Adrenal gland (tissue), 12 donors: ENCODE results near the gene RBM10. TPM values are rescaled to one million over a fixed set of nuclear protein-coding genes. Genes with fewer than 3 reads are reported as not detected.

Experiments
- DNase-seq, 7 donors: peaks; one replicate each; pipeline ENCODE4 v3.0.0-alpha.2; 2019 to 2020
- H3K27ac ChIP-seq, 5 donors: fragments of 200-600 bp; sonication (generic) in 4 of 5; 1 replicate in 3 of 5; 2 replicates in 2 of 5; pipeline versions ENCODE4 v1.5.1 to v1.8.0; 2016 to 2020; ENCODE audit warnings: mild to moderate bottlenecking in 1 of 5
- H3K27me3 ChIP-seq: fragments of 200-600 bp; 2 replicates; pipeline ENCODE4 v1.8.0; 2021
- H3K36me3 ChIP-seq, 2 donors: fragments of 200-600 bp; replicated peaks in 1 of 2; 1 replicate in 1 of 2; 2 replicates in 1 of 2; pipeline versions ENCODE4 v1.5.1 to v1.8.0; 2018 to 2022
- H3K4me1 ChIP-seq, 2 donors: fragments of 200-600 bp; replicated peaks in 1 of 2; 1 replicate in 1 of 2; 2 replicates in 1 of 2; pipeline versions ENCODE4 v1.5.1 to v1.8.0; 2018 to 2021
- H3K4me3 ChIP-seq, 4 donors: fragments of 200-600 bp; sonication (generic) in 3 of 4; one replicate each; pipeline ENCODE4 v1.5.1; 2016 to 2018
- H3K9me3 ChIP-seq, 3 donors: fragments of 200-600 bp; sonication (generic) in 1 of 3; replicated peaks in 1 of 3; 1 replicate in 2 of 3; 2 replicates in 1 of 3; pipeline versions ENCODE4 v1.5.1 to v1.8.0; 2016 to 2021
- CTCF ChIP-seq, 6 experiments: fragments of 450-650 bp in 4 of 6; fragments of 200-600 bp in 2 of 6; sonication (generic) in 1 of 6; IDR thresholded peaks; 1 replicate in 5 of 6; 2 replicates in 1 of 6; pipeline versions ENCODE4 v1.5.1 to v1.8.0; 2016 to 2021; ENCODE audit warnings: antibody characterized with exemption in 6 of 6, mild to moderate bottlenecking in 2 of 6, moderate library complexity in 1 of 6
- POLR2A ChIP-seq, 2 donors: fragments of 450-650 bp; IDR thresholded peaks; one replicate each; pipeline ENCODE4 v1.6.1; 2017; ENCODE audit warnings: antibody characterized with exemption in 2 of 2, mild to moderate bottlenecking in 2 of 2, moderate library complexity in 1 of 2
- WGBS, 4 donors: extraction: QIAGEN DNeasy Blood & Tissue Kit in 2 of 4; methylation state at CpG; one replicate each; pipeline versions ENCODE4 v1.1.5 to v1.1.7; 2013 to 2017; 5-methylcytosine and 5-hydroxymethylcytosine counted together
- intact Hi-C, 2 donors: fragments of 100-400 bp; cut with DNase I; formaldehyde crosslinking; loops; one replicate each; pipeline versions ENCODE4 v1.14.1 to v1.15.0; 2022 to 2023
- polyA plus RNA-seq, 3 donors: library from polyadenylated mRNA; stranded (reverse); fragments of 200-250 nt in 2 of 3; fragments of 350-450 nt in 1 of 3; fragmentation: Illumina TruSeq in 1 of 3; extraction: RNeasy Lipid Tissue Mini Kit (QIAGEN cat#74804) in 1 of 3; gene quantifications; one replicate each; pipeline ENCODE4 v1.2.3, GENCODE V29; 2013 to 2014
- total RNA-seq, 9 donors: library from RNA; depleted of rRNA in 4 of 9; stranded (reverse); fragments of >200 nt in 4 of 9; fragments of 120-200 nt in 1 of 9; fragmentation: NEBNext Ultra II Directional in 1 of 9; extraction: Animal tissue kit (Norgen Biotek cat#: 25700) in 1 of 9; gene quantifications; one replicate each; pipeline versions ENCODE4 v1.1.0 to v1.2.4, GENCODE V29; 2013 to 2023
- donor health status: healthy with polysubstance abuse.
- donor health status: Bipolar disorder and iron deficiency.
- donor health status: DM: yes; HTN: yes; CAD: no.
- donor health status: DM: no; HTN: no; CAD: no.
- donor health status: DM: no; HTN: no; CAD: no.
- donor health status: DM: yes; HTN: yes; CAD: no.

Gene RBM10
- total and polyA plus RNA-seq, 12 donors: 27.7 to 75.9 (median 37.5) TPM

DNA sequence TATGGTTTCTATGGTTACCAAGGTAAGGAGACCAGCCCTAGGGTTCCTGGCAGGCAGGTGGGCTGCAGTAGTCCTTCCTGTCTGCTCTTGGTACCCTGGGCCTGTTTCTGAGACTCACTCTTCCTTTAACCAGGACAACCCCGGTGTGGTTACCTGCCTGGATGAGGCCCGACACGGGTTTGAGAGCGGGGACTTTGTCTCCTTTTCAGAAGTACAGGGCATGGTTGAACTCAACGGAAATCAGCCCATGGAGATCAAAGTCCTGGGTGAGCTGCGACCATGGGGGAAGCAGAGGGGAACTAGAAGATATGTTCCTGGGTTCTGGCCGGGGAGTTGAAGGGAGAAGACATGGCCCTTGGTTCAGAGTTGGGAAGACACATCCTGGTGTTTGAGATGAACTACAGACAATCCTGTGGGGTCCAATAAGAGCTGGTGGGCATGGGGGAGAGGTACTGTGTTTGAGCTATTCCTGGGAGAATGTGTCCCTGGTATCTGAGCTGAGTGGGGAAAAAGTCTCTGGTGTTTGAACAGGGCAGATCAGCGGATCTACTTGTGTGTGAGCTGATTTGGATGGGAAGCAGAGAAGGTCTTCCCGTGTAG lies 56.4 kb downstream of the RBM10 start:
- DNase-seq: no peak
- Histone ChIP-seq H3K9me3 (no peaks in the 10 kb centered on the region), H3K4me1 (peaks cover 18 to 25% of the 10 kb centered on the region in 2 donors), H3K27me3 (no peaks in the 10 kb centered on the region), H3K27ac (no peak overlapping the region), H3K36me3 (peaks cover 0 to 81% of the 10 kb centered on the region in 2 donors), H3K4me3 (no peak overlapping the region)
- WGBS, 4 donors: 76 to 100% (median 89%) methylated on average over 1 to 9 of the region's 9 CpGs
- TF ChIP-seq POLR2A (IDR thresholded peaks at IDR 0.05): no peak
- TF ChIP-seq CTCF (IDR thresholded peaks at IDR 0.05): no peak
- intact Hi-C loops: no loop called here

DNA sequence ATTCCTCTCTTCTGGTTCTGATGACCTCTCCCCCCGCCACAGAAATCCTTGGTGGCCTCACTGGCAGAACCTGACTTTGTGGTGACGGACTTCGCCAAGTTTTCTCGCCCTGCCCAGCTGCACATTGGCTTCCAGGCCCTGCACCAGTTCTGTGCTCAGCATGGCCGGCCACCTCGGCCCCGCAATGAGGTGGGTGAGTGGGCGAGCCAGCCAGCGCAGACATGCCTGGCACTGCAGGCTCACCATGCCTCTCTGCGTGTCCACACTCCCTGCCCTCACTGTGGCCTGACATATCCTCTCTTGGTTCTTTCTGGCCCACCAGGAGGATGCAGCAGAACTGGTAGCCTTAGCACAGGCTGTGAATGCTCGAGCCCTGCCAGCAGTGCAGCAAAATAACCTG lies 57.3 kb downstream of the RBM10 start:
- Histone ChIP-seq H3K27me3 (no peaks in the 10 kb centered on the region), H3K4me1 (peaks cover 9 to 16% of the 10 kb centered on the region in 2 donors), H3K36me3 (peaks cover 0 to 89% of the 10 kb centered on the region in 2 donors), H3K4me3 (no peak overlapping the region), H3K27ac (no peak overlapping the region), H3K9me3 (no peaks in the 10 kb centered on the region)
- 85 to 96% (median 93%) methylated on average over 2 to 11 of the region's 11 CpGs for WGBS, 4 donors
- TF ChIP-seq POLR2A (IDR thresholded peaks at IDR 0.05) (no peak), CTCF (IDR thresholded peaks at IDR 0.05) (no peak)
- DNase-seq: no peak
- intact Hi-C loops: no loop called here

DNA sequence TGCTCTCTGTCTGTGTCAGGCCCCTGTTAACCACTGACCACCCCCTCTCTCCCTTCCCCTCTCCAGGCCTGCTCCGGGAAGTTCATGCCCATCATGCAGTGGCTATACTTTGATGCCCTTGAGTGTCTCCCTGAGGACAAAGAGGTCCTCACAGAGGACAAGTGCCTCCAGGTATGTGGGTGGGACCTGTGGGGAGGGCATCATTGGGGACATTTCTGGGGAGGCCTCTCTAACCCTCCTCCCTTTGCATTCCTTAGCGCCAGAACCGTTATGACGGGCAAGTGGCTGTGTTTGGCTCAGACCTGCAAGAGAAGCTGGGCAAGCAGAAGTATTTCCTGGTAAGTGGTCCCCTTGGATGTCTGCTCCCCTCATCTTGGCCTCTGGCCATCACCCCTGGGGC lies 57.9 kb downstream of the RBM10 start:
- Histone ChIP-seq H3K4me3 (no peak overlapping the region), H3K36me3 (peaks cover 0 to 95% of the 10 kb centered on the region in 2 donors), H3K27me3 (no peaks in the 10 kb centered on the region), H3K4me1 (peaks cover 4 to 12% of the 10 kb centered on the region in 2 donors), H3K9me3 (no peaks in the 10 kb centered on the region), H3K27ac (no peak overlapping the region)
- DNase-seq: no peak
- no peak for TF ChIP-seq CTCF (IDR thresholded peaks at IDR 0.05)
- intact Hi-C loops: no loop called here
- 74 to 88% (median 81%) methylated on average over 3 to 4 of the region's 4 CpGs for WGBS, 4 donors

GRCh38 chrX:47204970-47205369 lies 59.9 kb downstream of the RBM10 start:
- Histone ChIP-seq H3K27ac (no peak overlapping the region), H3K4me3 (no peak overlapping the region), H3K4me1 (no peaks in the 10 kb centered on the region), H3K27me3 (no peaks in the 10 kb centered on the region), H3K9me3 (no peaks in the 10 kb centered on the region), H3K36me3 (peaks cover 0 to 99% of the 10 kb centered on the region in 2 donors)
- DNase-seq: no peak
- intact Hi-C loops: no loop called here
- 56 to 83% (median 70%) methylated on average over 5 of the region's 5 CpGs for WGBS, 4 donors
- TF ChIP-seq POLR2A (IDR thresholded peaks at IDR 0.05) (no peak), CTCF (IDR thresholded peaks at IDR 0.05) (no peak)
